Measurements from ENCODE around the gene MORF4L2.
A peak's percentile ranks its signal among the peaks of the same experiment; 100 is the strongest.

Gene MORF4L2

GRCh38 chrX:103635436-103635835, 51.1 kb downstream of the MORF4L2 start:
- no peak for DNase-seq (ENCODE audit: insufficient read length, low spot score)
- no peak for FAIRE-seq
- no peak for TF ChIP-seq POLR2A (IDR thresholded peaks at IDR 0.05; ENCODE audit: low read depth, low read length)

GRCh38 chrX:103631145-103631544, 55.4 kb downstream of the MORF4L2 start:
- FAIRE-seq = no peak
- TF ChIP-seq POLR2A (IDR thresholded peaks at IDR 0.05; ENCODE audit: low read depth, low read length) = no peak

GRCh38 chrX:103630171-103630511, 56.4 kb downstream of the MORF4L2 start:
- TF ChIP-seq POLR2A (IDR thresholded peaks at IDR 0.05; ENCODE audit: low read depth, low read length) = no peak
- DNase-seq (ENCODE audit: insufficient read length, low spot score) (no peak), FAIRE-seq (no peak)

More at GRCh38 chrX:103631145-103631544, 55.4 kb downstream of the MORF4L2 start:
- no peak for DNase-seq (ENCODE audit: insufficient read length, low spot score)

GRCh38 chrX:103629318-103630170, 57.0 kb downstream of the MORF4L2 start:
- FAIRE-seq (peak; percentile 36), DNase-seq (ENCODE audit: insufficient read length, low spot score) (no peak)
- TF ChIP-seq POLR2A (IDR thresholded peaks at IDR 0.05; ENCODE audit: low read depth, low read length) = peak; percentile 55

- no peak for DNase-seq (ENCODE audit: insufficient read length, low spot score)
- FAIRE-seq = no peak
- no peak for TF ChIP-seq POLR2A (IDR thresholded peaks at IDR 0.05; ENCODE audit: low read depth, low read length)
Measured at GRCh38 chrX:103628386-103629317, 57.8 kb downstream of the MORF4L2 start, which contains the start of gene TCEAL1. TSS of gene TCEAL1 (plus strand) at chrX:103628975. CDS start at chrX:103629917, 942 bp downstream.

- no peak for TF ChIP-seq POLR2A (IDR thresholded peaks at IDR 0.05; ENCODE audit: low read depth, low read length)
- no peak for FAIRE-seq
- DNase-seq (ENCODE audit: insufficient read length, low spot score) = no peak
Measured at GRCh38 chrX:103626855-103627254, 59.6 kb downstream of the MORF4L2 start.
